Germinal center (tissue), 1 donor: Measurements from ENCODE around the gene LAMTOR2.

ENCODE experiments used
- DNase-seq: peaks from one replicate; pipeline ENCODE4 v3.0.0; 2012; ENCODE audit warnings: mixed read lengths, low spot score

LAMTOR2 gene

GRCh38 chr1:156099282-156099681, 44.7 kb downstream of the LAMTOR2 start:
- DNase-seq: no peak

GRCh38 chr1:156100205-156100995, 45.8 kb downstream of the LAMTOR2 start:
- no peak for DNase-seq

- DNase-seq: no peak
Observed at GRCh38 chr1:156101880-156102279, 47.3 kb downstream of the LAMTOR2 start.

GRCh38 chr1:156102633-156103511, 48.3 kb downstream of the LAMTOR2 start:
- DNase-seq: no peak

GRCh38 chr1:156103521-156103947, 49.0 kb downstream of the LAMTOR2 start:
- DNase-seq: no peak

- DNase-seq: no peak
Observed at GRCh38 chr1:156104065-156104810, 49.7 kb downstream of the LAMTOR2 start.

- no peak for DNase-seq
Observed at GRCh38 chr1:156104861-156105832, 50.6 kb downstream of the LAMTOR2 start.

GRCh38 chr1:156106624-156107488, 52.3 kb downstream of the LAMTOR2 start:
- DNase-seq: no peak

- DNase-seq: no peak
Observed at GRCh38 chr1:156108057-156108456, 53.5 kb downstream of the LAMTOR2 start.
